ENCODE data around the gene PXMP4. TPM values are rescaled to one million over a fixed set of nuclear protein-coding genes. Genes with fewer than 3 reads are reported as not detected.
A peak's percentile ranks its signal among the peaks of the same experiment; 100 is the strongest.

Gene PXMP4
- total RNA-seq, 1 experiment from 2014 or later: 3.3 TPM

DNA sequence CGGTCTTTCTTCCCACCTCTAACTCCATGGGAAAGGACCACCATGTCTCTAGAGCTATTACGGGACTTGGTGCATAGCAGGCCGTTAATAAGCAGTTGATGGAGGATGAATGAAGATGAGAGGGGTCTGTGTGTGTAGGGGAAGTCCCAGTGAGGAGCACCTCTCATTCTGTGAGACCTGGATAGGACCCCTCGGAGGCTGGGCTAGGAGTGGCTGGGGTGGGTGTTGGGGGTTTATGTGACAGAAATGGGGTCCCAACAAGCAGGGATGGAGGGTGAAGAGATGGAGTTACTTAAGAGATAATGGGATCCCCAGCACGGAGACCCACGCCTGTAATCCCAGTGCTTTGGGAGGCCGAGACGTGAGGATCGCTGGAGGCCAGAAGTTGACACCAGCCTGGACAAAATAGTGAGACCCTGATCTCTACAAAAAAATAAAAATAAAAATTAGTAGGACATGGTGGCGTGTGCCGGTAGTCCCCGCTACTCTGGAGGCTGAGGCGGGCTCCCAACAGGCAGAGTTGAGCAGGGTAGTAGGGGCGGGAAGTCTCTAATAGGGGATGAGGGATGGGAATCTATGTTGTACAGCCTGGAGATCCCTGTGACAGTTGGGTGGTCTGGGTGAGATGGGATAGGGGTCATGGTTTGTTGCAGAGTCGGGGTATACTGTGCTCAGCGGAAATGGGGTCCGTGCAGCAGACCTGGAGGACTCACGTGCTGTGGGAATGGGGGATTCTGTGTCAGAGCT lies 11.0 kb upstream of the PXMP4 start:
- TF ChIP-seq MYBL2 (CRISPR knock-in tag; IDR thresholded peaks at IDR 0.05) (peak; percentile 28; the same call in 1 of the 2 replicates), ZNF121 (CRISPR knock-in tag; IDR thresholded peaks at IDR 0.05) (peak; percentile 48; the same call in 1 of the 2 replicates), NFYB (CRISPR knock-in tag; conservative IDR thresholded peaks at IDR 0.05; ENCODE audit: low read depth) (no peak)
- Mint-ChIP-seq H3K27ac (peak overlapping the region; percentile 60), H3K27me3 (ENCODE audit: low read depth) (peaks cover 4% of the 10 kb centered on the region), H3K36me3 (peaks cover 8% of the 10 kb centered on the region), H3K9me3 (peaks cover 7% of the 10 kb centered on the region), H3K4me3 (peak overlapping the region; percentile 74), H3K4me1 (peaks cover 19% of the 10 kb centered on the region)
- CTCF ChIA-PET: interaction anchor here (1.1 to 1.9 kb wide), 7 partner anchors 8 to 67 kb away, joined by 3 to 19 read pairs (median 3); partner anchors contain the start of gene PXMP4
- POLR2A ChIA-PET: interaction anchor here (1.3 to 1.7 kb wide), 2 partner anchors 64 to 68 kb away, joined by 4 to 5 read pairs; partner anchors contain the start of genes ACTL10 and C20orf144
- DNase-seq (ENCODE audit: low spot score): no peak
- ATAC-seq: no peak; the same call in 1 of the 2 replicates

DNA sequence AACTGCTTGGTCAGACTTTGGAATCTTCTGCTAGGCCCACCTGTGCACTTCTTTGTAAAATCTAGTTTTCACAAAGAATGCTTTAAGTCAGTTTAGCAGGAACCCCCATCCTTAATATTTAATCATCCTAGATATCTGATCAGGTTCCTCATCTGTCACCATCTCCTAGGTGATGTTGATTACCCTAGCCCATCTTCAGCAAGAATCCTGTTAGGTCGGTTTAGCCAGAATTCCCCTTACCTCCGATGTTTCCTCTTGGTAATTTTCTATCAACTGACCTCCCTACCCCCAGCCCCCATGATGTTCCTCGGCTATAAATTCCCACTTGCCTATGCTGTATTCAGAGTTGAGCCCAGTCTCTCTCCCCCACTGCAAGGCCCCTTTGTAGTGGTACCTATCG lies 9.0 kb upstream of the PXMP4 start:
- Mint-ChIP-seq H3K4me1 (peaks cover 16% of the 10 kb centered on the region), H3K27ac (no peak overlapping the region), H3K27me3 (ENCODE audit: low read depth) (peaks cover 3% of the 10 kb centered on the region; the same call in 1 of the 2 replicates), H3K4me3 (no peak overlapping the region), H3K9me3 (no peaks in the 10 kb centered on the region), H3K36me3 (no peaks in the 10 kb centered on the region)
- CTCF ChIA-PET: interaction anchor here (1.4 kb wide), 1 partner anchor 61 kb away, joined by 3 read pairs; no protein-coding TSS in a partner anchor
- POLR2A ChIA-PET: no interaction called here
- DNase-seq (ENCODE audit: low spot score) (no peak), ATAC-seq (no peak)
- TF ChIP-seq ZNF121 (CRISPR knock-in tag; IDR thresholded peaks at IDR 0.05) (no peak), CBFB (CRISPR knock-in tag; IDR thresholded peaks at IDR 0.05; ENCODE audit: low read depth) (no peak), MXD4 (CRISPR knock-in tag; IDR thresholded peaks at IDR 0.05; ENCODE audit: borderline replicate concordance) (no peak), FOXP1 (CRISPR knock-in tag; IDR thresholded peaks at IDR 0.05; ENCODE audit: borderline replicate concordance) (no peak), ELF4 (CRISPR knock-in tag; IDR thresholded peaks at IDR 0.05; ENCODE audit: low read depth) (no peak)
- TF ChIP-seq, protein P1, sequence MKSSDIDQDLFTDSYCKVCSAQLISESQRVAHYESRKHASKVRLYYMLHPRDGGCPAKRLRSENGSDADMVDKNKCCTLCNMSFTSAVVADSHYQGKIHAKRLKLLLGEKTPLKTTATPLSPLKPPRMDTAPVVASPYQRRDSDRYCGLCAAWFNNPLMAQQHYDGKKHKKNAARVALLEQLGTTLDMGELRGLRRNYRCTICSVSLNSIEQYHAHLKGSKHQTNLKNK (CRISPR knock-in tag; IDR thresholded peaks at IDR 0.05): no peak

DNA sequence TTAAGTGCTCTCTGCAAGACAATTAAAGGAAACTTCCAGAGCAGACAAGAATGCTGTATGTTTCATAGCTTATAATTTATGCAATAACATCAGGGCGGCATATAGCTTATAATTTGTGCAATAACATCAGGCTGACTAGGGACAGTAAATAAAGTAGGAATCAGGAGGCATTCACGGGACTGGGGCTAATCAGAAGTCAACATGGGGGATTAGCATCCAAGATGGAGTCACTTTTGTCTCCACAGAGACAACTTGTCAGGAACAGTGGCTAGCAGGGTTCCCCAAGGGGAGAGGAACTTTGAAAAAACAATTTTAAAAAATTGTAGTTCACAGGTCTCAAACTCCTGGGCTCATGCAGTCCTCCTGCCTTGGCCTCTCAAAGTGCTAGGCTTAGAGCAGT lies 8.4 kb upstream of the PXMP4 start:
- DNase-seq (ENCODE audit: low spot score): no peak
- H3K4me3 Mint-ChIP-seq: no peak overlapping the region
- ChIA-PET CTCF (interaction anchor here (1.1 to 1.5 kb wide), 2 partner anchors 47 to 285 kb away, joined by 3 read pairs; partner anchors contain the start of gene SNTA1), POLR2A (no interaction called here)
- H3K27me3 Mint-ChIP-seq (ENCODE audit: low read depth): peaks cover 3% of the 10 kb centered on the region; the same call in 1 of the 2 replicates
- ATAC-seq: no peak
- no peaks in the 10 kb centered on the region for H3K36me3 Mint-ChIP-seq
- peaks cover 10% of the 10 kb centered on the region for H3K4me1 Mint-ChIP-seq
- no peaks in the 10 kb centered on the region for H3K9me3 Mint-ChIP-seq
- no peak overlapping the region for H3K27ac Mint-ChIP-seq
- no peak for TF ChIP-seq ETV6 (CRISPR knock-in tag; IDR thresholded peaks at IDR 0.05)
- TF ChIP-seq, protein P2, sequence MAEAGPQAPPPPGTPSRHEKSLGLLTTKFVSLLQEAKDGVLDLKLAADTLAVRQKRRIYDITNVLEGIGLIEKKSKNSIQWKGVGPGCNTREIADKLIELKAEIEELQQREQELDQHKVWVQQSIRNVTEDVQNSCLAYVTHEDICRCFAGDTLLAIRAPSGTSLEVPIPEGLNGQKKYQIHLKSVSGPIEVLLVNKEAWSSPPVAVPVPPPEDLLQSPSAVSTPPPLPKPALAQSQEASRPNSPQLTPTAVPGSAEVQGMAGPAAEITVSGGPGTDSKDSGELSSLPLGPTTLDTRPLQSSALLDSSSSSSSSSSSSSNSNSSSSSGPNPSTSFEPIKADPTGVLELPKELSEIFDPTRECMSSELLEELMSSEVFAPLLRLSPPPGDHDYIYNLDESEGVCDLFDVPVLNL (CRISPR knock-in tag; IDR thresholded peaks at IDR 0.05; ENCODE audit: borderline replicate concordance, low read depth): no peak
- TF ChIP-seq, protein P3, sequence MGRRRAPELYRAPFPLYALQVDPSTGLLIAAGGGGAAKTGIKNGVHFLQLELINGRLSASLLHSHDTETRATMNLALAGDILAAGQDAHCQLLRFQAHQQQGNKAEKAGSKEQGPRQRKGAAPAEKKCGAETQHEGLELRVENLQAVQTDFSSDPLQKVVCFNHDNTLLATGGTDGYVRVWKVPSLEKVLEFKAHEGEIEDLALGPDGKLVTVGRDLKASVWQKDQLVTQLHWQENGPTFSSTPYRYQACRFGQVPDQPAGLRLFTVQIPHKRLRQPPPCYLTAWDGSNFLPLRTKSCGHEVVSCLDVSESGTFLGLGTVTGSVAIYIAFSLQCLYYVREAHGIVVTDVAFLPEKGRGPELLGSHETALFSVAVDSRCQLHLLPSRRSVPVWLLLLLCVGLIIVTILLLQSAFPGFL (CRISPR knock-in tag; IDR thresholded peaks at IDR 0.05; ENCODE audit: borderline replicate concordance): no peak
- no peak for TF ChIP-seq NR3C1 (CRISPR knock-in tag; conservative IDR thresholded peaks at IDR 0.05; ENCODE audit: low read depth)
- TF ChIP-seq, protein P4, sequence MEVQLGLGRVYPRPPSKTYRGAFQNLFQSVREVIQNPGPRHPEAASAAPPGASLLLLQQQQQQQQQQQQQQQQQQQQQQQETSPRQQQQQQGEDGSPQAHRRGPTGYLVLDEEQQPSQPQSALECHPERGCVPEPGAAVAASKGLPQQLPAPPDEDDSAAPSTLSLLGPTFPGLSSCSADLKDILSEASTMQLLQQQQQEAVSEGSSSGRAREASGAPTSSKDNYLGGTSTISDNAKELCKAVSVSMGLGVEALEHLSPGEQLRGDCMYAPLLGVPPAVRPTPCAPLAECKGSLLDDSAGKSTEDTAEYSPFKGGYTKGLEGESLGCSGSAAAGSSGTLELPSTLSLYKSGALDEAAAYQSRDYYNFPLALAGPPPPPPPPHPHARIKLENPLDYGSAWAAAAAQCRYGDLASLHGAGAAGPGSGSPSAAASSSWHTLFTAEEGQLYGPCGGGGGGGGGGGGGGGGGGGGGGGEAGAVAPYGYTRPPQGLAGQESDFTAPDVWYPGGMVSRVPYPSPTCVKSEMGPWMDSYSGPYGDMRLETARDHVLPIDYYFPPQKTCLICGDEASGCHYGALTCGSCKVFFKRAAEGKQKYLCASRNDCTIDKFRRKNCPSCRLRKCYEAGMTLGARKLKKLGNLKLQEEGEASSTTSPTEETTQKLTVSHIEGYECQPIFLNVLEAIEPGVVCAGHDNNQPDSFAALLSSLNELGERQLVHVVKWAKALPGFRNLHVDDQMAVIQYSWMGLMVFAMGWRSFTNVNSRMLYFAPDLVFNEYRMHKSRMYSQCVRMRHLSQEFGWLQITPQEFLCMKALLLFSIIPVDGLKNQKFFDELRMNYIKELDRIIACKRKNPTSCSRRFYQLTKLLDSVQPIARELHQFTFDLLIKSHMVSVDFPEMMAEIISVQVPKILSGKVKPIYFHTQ (CRISPR knock-in tag; IDR thresholded peaks at IDR 0.05): no peak
- no peak for TF ChIP-seq EMX1 (CRISPR knock-in tag; IDR thresholded peaks at IDR 0.05)
- no peak for TF ChIP-seq NFATC4 (CRISPR knock-in tag; IDR thresholded peaks at IDR 0.05)
- no peak for TF ChIP-seq RELA (CRISPR knock-in tag; IDR thresholded peaks at IDR 0.05; ENCODE audit: borderline replicate concordance)
- no peak for TF ChIP-seq FOXP1 (CRISPR knock-in tag; IDR thresholded peaks at IDR 0.05; ENCODE audit: borderline replicate concordance)
- no peak for TF ChIP-seq ZNF317 (CRISPR knock-in tag; IDR thresholded peaks at IDR 0.05; ENCODE audit: borderline replicate concordance, low read depth)
- no peak for TF ChIP-seq ELF4 (CRISPR knock-in tag; IDR thresholded peaks at IDR 0.05; ENCODE audit: low read depth)
- TF ChIP-seq, protein P5, sequence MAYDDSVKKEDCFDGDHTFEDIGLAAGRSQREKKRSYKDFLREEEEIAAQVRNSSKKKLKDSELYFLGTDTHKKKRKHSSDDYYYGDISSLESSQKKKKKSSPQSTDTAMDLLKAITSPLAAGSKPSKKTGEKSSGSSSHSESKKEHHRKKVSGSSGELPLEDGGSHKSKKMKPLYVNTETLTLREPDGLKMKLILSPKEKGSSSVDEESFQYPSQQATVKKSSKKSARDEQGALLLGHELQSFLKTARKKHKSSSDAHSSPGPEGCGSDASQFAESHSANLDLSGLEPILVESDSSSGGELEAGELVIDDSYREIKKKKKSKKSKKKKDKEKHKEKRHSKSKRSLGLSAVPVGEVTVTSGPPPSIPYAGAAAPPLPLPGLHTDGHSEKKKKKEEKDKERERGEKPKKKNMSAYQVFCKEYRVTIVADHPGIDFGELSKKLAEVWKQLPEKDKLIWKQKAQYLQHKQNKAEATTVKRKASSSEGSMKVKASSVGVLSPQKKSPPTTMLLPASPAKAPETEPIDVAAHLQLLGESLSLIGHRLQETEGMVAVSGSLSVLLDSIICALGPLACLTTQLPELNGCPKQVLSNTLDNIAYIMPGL (CRISPR knock-in tag; IDR thresholded peaks at IDR 0.05): no peak
- TF ChIP-seq, protein P6, sequence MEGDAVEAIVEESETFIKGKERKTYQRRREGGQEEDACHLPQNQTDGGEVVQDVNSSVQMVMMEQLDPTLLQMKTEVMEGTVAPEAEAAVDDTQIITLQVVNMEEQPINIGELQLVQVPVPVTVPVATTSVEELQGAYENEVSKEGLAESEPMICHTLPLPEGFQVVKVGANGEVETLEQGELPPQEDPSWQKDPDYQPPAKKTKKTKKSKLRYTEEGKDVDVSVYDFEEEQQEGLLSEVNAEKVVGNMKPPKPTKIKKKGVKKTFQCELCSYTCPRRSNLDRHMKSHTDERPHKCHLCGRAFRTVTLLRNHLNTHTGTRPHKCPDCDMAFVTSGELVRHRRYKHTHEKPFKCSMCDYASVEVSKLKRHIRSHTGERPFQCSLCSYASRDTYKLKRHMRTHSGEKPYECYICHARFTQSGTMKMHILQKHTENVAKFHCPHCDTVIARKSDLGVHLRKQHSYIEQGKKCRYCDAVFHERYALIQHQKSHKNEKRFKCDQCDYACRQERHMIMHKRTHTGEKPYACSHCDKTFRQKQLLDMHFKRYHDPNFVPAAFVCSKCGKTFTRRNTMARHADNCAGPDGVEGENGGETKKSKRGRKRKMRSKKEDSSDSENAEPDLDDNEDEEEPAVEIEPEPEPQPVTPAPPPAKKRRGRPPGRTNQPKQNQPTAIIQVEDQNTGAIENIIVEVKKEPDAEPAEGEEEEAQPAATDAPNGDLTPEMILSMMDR (IDR thresholded peaks at IDR 0.05): no peak
- TF ChIP-seq ZNF263 (CRISPR knock-in tag; IDR thresholded peaks at IDR 0.05; ENCODE audit: low read depth): no peak
- no peak for TF ChIP-seq TEAD1 (CRISPR knock-in tag; IDR thresholded peaks at IDR 0.05)

Measured in WTC11 (cell line).